ENCODE data around the gene CRIP1. TPM values are rescaled to one million over a fixed set of nuclear protein-coding genes. Genes with fewer than 3 reads are reported as not detected.

CRIP1 gene
- polyA plus RNA-seq, 1 experiment, result 0.74 TPM

DNA sequence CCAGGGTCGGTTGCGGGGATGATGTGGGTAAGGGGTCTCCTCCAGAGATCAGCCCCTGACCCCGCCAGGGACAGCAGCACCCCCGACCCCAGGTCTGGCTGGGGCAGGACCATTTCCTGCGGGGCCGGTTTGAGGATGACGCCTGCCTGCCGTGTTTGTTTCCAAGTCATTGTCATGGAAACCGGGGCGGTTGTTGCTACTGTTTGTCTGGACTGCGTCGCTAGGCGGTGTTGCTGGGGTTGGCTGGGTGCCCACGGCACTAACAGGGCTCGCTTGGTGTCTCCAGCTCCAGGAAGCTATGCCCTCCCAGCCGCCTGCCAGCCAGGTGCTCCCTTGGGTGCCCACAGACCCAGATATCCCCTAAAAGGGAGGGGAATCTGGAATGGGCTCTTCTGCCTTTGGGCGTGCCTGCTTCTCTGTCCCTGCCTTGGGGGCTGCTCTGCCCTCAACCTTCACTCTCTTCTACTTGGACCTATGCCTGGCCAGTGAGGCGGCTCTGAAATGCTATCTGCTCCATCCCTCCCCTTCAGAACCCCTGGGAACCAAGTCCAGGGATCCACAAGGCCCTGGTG, 4.7 kb upstream of the CRIP1 start:
- TF ChIP-seq, protein P1, sequence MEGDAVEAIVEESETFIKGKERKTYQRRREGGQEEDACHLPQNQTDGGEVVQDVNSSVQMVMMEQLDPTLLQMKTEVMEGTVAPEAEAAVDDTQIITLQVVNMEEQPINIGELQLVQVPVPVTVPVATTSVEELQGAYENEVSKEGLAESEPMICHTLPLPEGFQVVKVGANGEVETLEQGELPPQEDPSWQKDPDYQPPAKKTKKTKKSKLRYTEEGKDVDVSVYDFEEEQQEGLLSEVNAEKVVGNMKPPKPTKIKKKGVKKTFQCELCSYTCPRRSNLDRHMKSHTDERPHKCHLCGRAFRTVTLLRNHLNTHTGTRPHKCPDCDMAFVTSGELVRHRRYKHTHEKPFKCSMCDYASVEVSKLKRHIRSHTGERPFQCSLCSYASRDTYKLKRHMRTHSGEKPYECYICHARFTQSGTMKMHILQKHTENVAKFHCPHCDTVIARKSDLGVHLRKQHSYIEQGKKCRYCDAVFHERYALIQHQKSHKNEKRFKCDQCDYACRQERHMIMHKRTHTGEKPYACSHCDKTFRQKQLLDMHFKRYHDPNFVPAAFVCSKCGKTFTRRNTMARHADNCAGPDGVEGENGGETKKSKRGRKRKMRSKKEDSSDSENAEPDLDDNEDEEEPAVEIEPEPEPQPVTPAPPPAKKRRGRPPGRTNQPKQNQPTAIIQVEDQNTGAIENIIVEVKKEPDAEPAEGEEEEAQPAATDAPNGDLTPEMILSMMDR (IDR thresholded peaks at IDR 0.05; ENCODE audit: low read depth, low read length), result peak; percentile 27; the same call in 1 of the 2 replicates
- POLR2A ChIA-PET, result interaction anchor here (1.7 to 2.7 kb wide), 2 partner anchors 8 to 181 kb away, joined by 4 to 15 read pairs; partner anchors contain the start of gene BRF1
- peaks cover 17% of the 10 kb centered on the region for H3K27me3 ChIP-seq (ENCODE audit: control insufficient read depth, insufficient read depth, low read length)
- H3K27ac ChIP-seq (ENCODE audit: low read depth, low read length), result peak overlapping the region; percentile 85
- H3K4me3 ChIP-seq (ENCODE audit: low read depth, low read length), result peak overlapping the region; percentile 55
- H3K9me3 ChIP-seq (ENCODE audit: control insufficient read depth, insufficient read depth, low read length), result no peaks in the 10 kb centered on the region; the same call in 1 of the 2 replicates
- DNase-seq (ENCODE audit: low read depth, low spot score), result peak; percentile 87
- CTCF ChIA-PET, result interaction anchor here (0.6 to 2.9 kb wide), 8 partner anchors 8 to 113 kb away, joined by 3 to 52 read pairs (median 6); partner anchors contain the start of gene TEDC1

DNA sequence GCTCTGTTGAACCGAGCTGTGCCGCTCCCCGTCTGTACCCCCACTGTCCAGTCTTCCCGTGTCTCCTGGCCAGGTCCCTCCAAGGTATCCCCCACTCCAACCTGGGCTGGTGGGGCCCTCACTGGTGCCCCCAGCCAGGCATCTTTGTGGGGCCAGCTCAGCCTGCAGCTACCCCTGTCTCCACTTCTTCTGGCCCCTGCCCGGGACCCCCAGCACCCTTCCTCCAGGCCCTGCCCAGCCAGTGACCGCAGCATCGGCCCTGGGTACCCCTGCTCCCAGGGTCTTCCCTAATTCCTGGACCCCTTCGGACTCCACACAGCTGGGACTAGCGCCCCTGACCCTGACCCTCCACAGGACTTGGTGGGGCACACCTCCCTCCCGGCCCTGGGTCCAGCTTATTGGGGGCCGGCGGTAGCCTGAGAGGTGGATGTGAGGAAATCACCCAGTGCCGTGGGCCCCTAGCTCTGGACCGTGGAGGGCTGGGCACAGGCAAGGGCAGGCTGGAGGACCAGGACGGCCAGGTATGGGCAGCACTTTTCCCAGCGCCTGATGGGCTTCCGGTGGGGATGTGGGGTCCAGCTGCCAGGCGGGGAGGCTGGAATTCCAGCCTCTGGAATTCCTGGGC, 4.1 kb upstream of the CRIP1 start:
- no peaks in the 10 kb centered on the region; the same call in 1 of the 2 replicates for H3K9me3 ChIP-seq (ENCODE audit: control insufficient read depth, insufficient read depth, low read length)
- H3K4me3 ChIP-seq (ENCODE audit: low read depth, low read length), result no peak overlapping the region
- peaks cover 22% of the 10 kb centered on the region for H3K27me3 ChIP-seq (ENCODE audit: control insufficient read depth, insufficient read depth, low read length)
- H3K27ac ChIP-seq (ENCODE audit: low read depth, low read length), result no peak overlapping the region
- CTCF ChIA-PET, result interaction anchor here (1.8 to 2.9 kb wide), 3 partner anchors 12 to 46 kb away, joined by 8 to 37 read pairs (median 9); no protein-coding TSS in a partner anchor
- POLR2A ChIA-PET, result interaction anchor here (2.7 kb wide), 1 partner anchor 7 kb away, joined by 15 read pairs; no protein-coding TSS in a partner anchor
- TF ChIP-seq, protein P1 (IDR thresholded peaks at IDR 0.05; ENCODE audit: low read depth, low read length), result no peak
- no peak for DNase-seq (ENCODE audit: low read depth, low spot score)

DNA sequence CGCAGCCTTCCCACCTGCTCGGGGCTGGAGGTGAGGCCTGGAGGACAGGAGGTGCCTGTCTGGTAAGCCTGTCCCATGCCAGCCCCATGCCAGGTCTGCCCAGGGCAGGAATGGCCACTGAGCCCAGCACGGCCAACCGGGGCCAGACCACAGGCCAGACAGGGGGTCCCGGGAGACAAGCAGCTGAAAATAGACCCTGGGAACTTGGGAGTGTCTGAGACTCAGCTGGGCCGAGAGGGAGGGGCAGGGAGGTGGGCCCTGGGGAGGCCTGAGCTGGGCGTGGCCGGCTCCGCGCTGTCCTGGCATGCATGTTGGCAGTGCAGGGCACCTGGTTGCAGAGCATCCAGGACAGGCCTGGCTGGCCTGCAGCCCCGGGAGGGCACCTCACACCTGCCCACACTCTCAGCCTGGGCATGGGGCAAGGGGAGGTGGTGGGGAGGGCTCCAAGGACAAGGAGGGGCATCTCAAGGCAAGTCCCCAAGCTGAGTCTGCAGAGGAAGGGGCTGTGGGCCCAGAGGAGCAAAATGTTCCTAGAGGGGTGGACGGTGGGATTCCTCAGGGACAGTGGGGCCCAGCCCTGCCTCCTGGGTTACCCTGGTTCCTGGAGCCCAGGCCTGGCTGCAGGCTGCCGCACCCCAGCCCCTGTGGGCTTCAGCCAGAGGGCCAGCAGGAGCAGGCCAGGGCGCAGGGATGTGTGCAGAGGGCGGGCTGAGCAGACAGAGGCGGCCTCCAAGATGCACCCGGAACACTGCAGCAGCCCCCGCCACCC, 3.2 kb upstream of the CRIP1 start:
- POLR2A ChIA-PET, result no interaction called here

DNA sequence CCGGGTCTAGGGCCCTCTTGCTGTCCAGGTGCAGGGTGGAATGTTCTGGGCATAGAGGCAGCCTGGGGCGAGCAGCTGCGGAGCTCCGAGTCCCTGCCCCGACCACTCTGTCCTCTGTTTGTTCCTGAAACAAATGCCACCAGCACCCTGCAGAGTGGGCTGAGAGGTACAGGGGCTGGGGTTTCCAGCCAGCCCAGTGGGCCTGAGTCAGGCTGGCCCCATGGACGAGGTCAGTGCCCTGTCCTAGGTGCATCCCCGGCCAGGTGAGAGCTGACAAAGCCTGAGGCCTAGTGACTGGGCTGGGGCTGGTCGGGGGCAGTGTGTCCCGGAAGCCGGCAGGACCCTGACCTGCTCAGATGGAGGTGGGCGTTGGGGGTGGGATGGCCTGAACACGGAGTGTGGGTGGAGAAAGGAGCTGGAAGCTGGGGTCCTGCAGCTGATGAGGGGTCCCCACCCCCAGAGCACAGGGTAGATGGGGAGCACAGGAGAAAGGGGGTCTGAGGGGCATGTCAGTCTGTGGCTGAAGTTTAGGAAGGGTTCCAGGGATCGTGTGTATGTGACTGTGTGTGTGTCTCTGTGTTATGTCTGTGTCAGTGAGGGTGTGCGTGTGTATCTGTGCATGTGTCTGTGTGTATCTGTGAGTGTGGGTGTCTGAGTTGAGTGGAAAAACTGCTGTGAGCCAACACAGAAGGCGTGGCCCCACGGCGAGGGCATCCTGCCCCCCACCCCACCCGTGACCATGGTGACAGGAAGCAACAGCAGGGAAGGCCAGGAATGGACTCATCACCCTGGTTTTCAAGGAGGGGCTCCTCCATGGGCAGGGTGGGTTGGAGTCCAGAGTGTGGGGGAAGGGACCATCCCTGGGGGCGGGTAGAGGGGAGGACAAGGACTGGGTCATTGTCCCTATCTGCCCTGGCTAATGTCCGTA, 2.4 kb upstream of the CRIP1 start:
- TF ChIP-seq, protein P1 (IDR thresholded peaks at IDR 0.05; ENCODE audit: low read depth, low read length), result no peak
- peaks cover 27% of the 10 kb centered on the region for H3K27me3 ChIP-seq (ENCODE audit: control insufficient read depth, insufficient read depth, low read length)
- no peaks in the 10 kb centered on the region; the same call in 1 of the 2 replicates for H3K9me3 ChIP-seq (ENCODE audit: control insufficient read depth, insufficient read depth, low read length)
- no peak for DNase-seq (ENCODE audit: low read depth, low spot score)
- CTCF ChIA-PET, result no interaction called here
- no peak overlapping the region for H3K27ac ChIP-seq (ENCODE audit: low read depth, low read length)
- H3K4me3 ChIP-seq (ENCODE audit: low read depth, low read length), result no peak overlapping the region
- POLR2A ChIA-PET, result no interaction called here

More for the DNA sequence above, 3.2 kb upstream of the CRIP1 start:
- H3K27me3 ChIP-seq (ENCODE audit: control insufficient read depth, insufficient read depth, low read length), result peaks cover 27% of the 10 kb centered on the region
- no peak overlapping the region for H3K4me3 ChIP-seq (ENCODE audit: low read depth, low read length)
- TF ChIP-seq, protein P1 (IDR thresholded peaks at IDR 0.05; ENCODE audit: low read depth, low read length), result no peak
- CTCF ChIA-PET, result interaction anchor here (1.8 to 2.9 kb wide), 2 partner anchors 27 to 45 kb away, joined by 8 to 9 read pairs; no protein-coding TSS in a partner anchor
- no peaks in the 10 kb centered on the region; the same call in 1 of the 2 replicates for H3K9me3 ChIP-seq (ENCODE audit: control insufficient read depth, insufficient read depth, low read length)
- DNase-seq (ENCODE audit: low read depth, low spot score), result no peak
- no peak overlapping the region for H3K27ac ChIP-seq (ENCODE audit: low read depth, low read length)
